ENCODE results near the gene PPP2R5C. TPM values are rescaled to one million over a fixed set of nuclear protein-coding genes. Genes with fewer than 3 reads are reported as not detected.

Gene PPP2R5C
- total RNA-seq, 1 experiment from 2014 or later, result 93.0 TPM

GRCh38 chr14:101882141-101882935 lies 120.8 kb downstream of the PPP2R5C start:
- Histone ChIP-seq H3K18ac (ENCODE audit: insufficient read length, low read depth, low read length) (no peak overlapping the region), H3K23ac (ENCODE audit: insufficient read length, low read depth, low read length) (no peak overlapping the region), H3K14ac (ENCODE audit: insufficient read depth, low read length) (no peak overlapping the region), H2BK15ac (ENCODE audit: low read depth, low read length) (no peak overlapping the region), H2BK120ac (ENCODE audit: low read depth, low read length, poor library complexity, severe bottlenecking) (no peak overlapping the region), H3K23me2 (ENCODE audit: insufficient read length, low read depth, low read length, poor library complexity, severe bottlenecking) (no peaks in the 10 kb centered on the region), H2BK12ac (ENCODE audit: insufficient read length, low read depth, low read length) (no peak overlapping the region), H2AFZ (ENCODE audit: low read length) (no peak overlapping the region), H2BK20ac (ENCODE audit: low read depth, low read length, poor library complexity, severe bottlenecking) (no peak overlapping the region), H3K4me2 (ENCODE audit: insufficient read depth, insufficient read length, low read length) (no peak overlapping the region), H4K8ac (replicated peaks; ENCODE audit: insufficient read length, low read depth, low read length) (no peak overlapping the region), H3K79me1 (ENCODE audit: insufficient read depth, low read depth, low read length, poor library complexity, severe bottlenecking) (no peaks in the 10 kb centered on the region), H3K4me1 (ENCODE audit: insufficient read depth, low read length) (no peaks in the 10 kb centered on the region), H3K79me2 (ENCODE audit: insufficient read depth, low read length) (peaks cover 2% of the 10 kb centered on the region; the same call in 1 of the 2 replicates), H4K91ac (ENCODE audit: insufficient read length, low read depth, low read length) (no peak overlapping the region), H4K5ac (ENCODE audit: insufficient read length, low read depth, low read length) (no peak overlapping the region), H2BK5ac (ENCODE audit: insufficient read length, low read length) (no peak overlapping the region), H4K20me1 (ENCODE audit: control insufficient read depth, insufficient read depth, insufficient read length) (no peaks in the 10 kb centered on the region), H3K9ac (ENCODE audit: extremely low read depth, insufficient read length, low read length) (no peak overlapping the region), H3K27ac (ENCODE audit: insufficient read length, low read depth, low read length) (no peak overlapping the region), H3T11ph (ENCODE audit: low read length) (no peak overlapping the region), H2AK5ac (ENCODE audit: insufficient read length, low read length) (no peak overlapping the region), H3K4ac (ENCODE audit: low read depth, low read length) (no peak overlapping the region), H3K27me3 (ENCODE audit: insufficient read depth, low read length) (no peaks in the 10 kb centered on the region), H3K9me3 (ENCODE audit: control insufficient read depth, low read depth, low read length) (no peaks in the 10 kb centered on the region), H3K56ac (ENCODE audit: insufficient read length, low read depth, low read length) (no peak overlapping the region)
- no CpG with 5 or more reads among the region's 22 CpGs for WGBS (ENCODE audit: extremely low coverage, insufficient read length, low lambda C conversion rate)
- Mint-ChIP-seq H3K36me3 (ENCODE audit: insufficient read depth in 1 of 3, low read depth in 3 of 3) (peaks cover 19 to 29% (median 27%) of the 10 kb centered on the region in 3 experiments; a peak in 6 of 7 replicates), H3K27ac (no peak overlapping the region), H3K4me3 (no peak overlapping the region), H3K4me1 (no peaks in the 10 kb centered on the region), H3K9me3 (no peaks in the 10 kb centered on the region; a peak in 1 of 5 replicates), H3K27me3 (ENCODE audit: low read depth) (no peaks in the 10 kb centered on the region)
- no peak for TF ChIP-seq CTCF (conservative IDR thresholded peaks at IDR 0.05)
- no peak for DNase-seq
